K562 (cell line): ENCODE measurements around the gene CMPK1. TPM values are rescaled to one million over a fixed set of nuclear protein-coding genes. Genes with fewer than 3 reads are reported as not detected.
A peak's percentile ranks its signal among the peaks of the same experiment; 100 is the strongest.

Experiments
- ADNP ChIP-seq: fragments of 200-800 bp; sonication (Bioruptor generic); IDR thresholded peaks from 2 replicates; pipeline ENCODE4 v1.6.1; 2016; ENCODE audit warnings: missing genetic modification characterization, missing compliant biosample characterization
- BCL6 ChIP-seq: fragments of 250-450 bp; sonication (Bioruptor Pico); IDR thresholded peaks from 2 replicates; pipeline ENCODE4 v1.4.0; 2020
- C11orf30 ChIP-seq: fragments of 450-650 bp; IDR thresholded peaks from 2 replicates; pipeline ENCODE4 v1.6.1; 2016; ENCODE audit warnings: low read depth, mild to moderate bottlenecking
- CBFB ChIP-seq: sonication (generic); formaldehyde crosslinking; IDR thresholded peaks from 2 replicates; pipeline ENCODE4 v1.4.0; 2020; ENCODE audit warnings: mild to moderate bottlenecking, missing genetic modification reagents
- CHD2 ChIP-seq: IDR thresholded peaks from 2 replicates; pipeline ENCODE4 v1.6.1; 2011; ENCODE audit warnings: low read depth, low read length
- DNMT1 ChIP-seq: fragments of 450-650 bp; IDR thresholded peaks from 2 replicates; pipeline ENCODE4 v1.6.1; 2016; ENCODE audit warnings: antibody characterized with exemption, mild to moderate bottlenecking
- ERF ChIP-seq: fragments of 450-650 bp; formaldehyde crosslinking; IDR thresholded peaks from 2 replicates; pipeline ENCODE4 v1.4.0; 2020; ENCODE audit warnings: mild to moderate bottlenecking, mixed read lengths
- ESRRA ChIP-seq: fragments of 450-650 bp; IDR thresholded peaks from 2 replicates; pipeline ENCODE4 v1.6.1; 2014; ENCODE audit warnings: low read depth, mild to moderate bottlenecking, moderate library complexity, borderline replicate concordance
- ETS2 ChIP-seq: IDR thresholded peaks from 2 replicates; pipeline ENCODE4 v1.6.1; 2016; ENCODE audit warnings: borderline replicate concordance, missing genetic modification characterization, mild to moderate bottlenecking, moderate library complexity, missing compliant biosample characterization; ENCODE audit not compliant: poor library complexity, severe bottlenecking
- KAT7 ChIP-seq: sonication (generic); formaldehyde crosslinking; IDR thresholded peaks from 2 replicates; pipeline ENCODE4 v1.8.0; 2022; ENCODE audit warnings: missing genetic modification reagents, mild to moderate bottlenecking, borderline replicate concordance
- KDM2B ChIP-seq: fragments of 250-450 bp; sonication (Bioruptor Pico); IDR thresholded peaks from 2 replicates; pipeline ENCODE4 v1.8.0; 2021; ENCODE audit warnings: mild to moderate bottlenecking, moderate library complexity
- NCOA1 ChIP-seq: fragments of 450-650 bp; IDR thresholded peaks from 2 replicates; pipeline ENCODE4 v1.6.1; 2016; ENCODE audit warnings: low read depth
- NFE2L1 ChIP-seq: fragments of 450-650 bp; IDR thresholded peaks from 2 replicates; pipeline ENCODE4 v1.6.1; 2016; ENCODE audit warnings: missing genetic modification characterization, low read depth, mild to moderate bottlenecking, missing compliant biosample characterization, moderate library complexity, borderline replicate concordance
- NFIC ChIP-seq: fragments of 450-650 bp; IDR thresholded peaks from 2 replicates; pipeline ENCODE4 v1.6.1; 2017; ENCODE audit warnings: mild to moderate bottlenecking, inconsistent platforms
- PCBP1 ChIP-seq: fragments of 200-400 bp; formaldehyde crosslinking; IDR thresholded peaks from 2 replicates; pipeline ENCODE4 v1.6.1; 2018; ENCODE audit warnings: mild to moderate bottlenecking, low read depth, low read length; ENCODE audit not compliant: poor library complexity, severe bottlenecking
- RBM34 ChIP-seq: fragments of 200-400 bp; formaldehyde crosslinking; IDR thresholded peaks from 2 replicates; pipeline ENCODE4 v1.6.1; 2018; ENCODE audit warnings: low read length, borderline replicate concordance; ENCODE audit not compliant: insufficient read depth
- ZFP36 ChIP-seq: fragments of 150-350 bp; IDR thresholded peaks from 2 replicates; pipeline ENCODE4 v1.6.1; 2018; ENCODE audit warnings: low read length, low read depth; ENCODE audit not compliant: partially characterized antibody
- polyA plus RNA-seq, 8 experiments: library from polyadenylated mRNA; depleted of rRNA in 4 of 8; stranded (reverse) in 5 of 8; unstranded in 3 of 8; fragments of >200 nt; fragmentation: Nextera tagmentation in 2 of 8; fragmentation: Illumina TruSeq in 1 of 8; extraction: Ambion mirVana in 2 of 8; extraction: Trizol in 1 of 8; gene quantifications; 2 replicates each; pipeline versions ENCODE4 v1.2.1 to v1.2.3, GENCODE V29; 2011 to 2014; ENCODE audit warnings: inconsistent platforms in 1 of 8, missing spikeins in 1 of 8
- total RNA-seq, 7 experiments: library from RNA; depleted of rRNA in 6 of 7; stranded (reverse); fragments of >200 nt in 6 of 7; fragmentation: Illumina TruSeq in 2 of 7; extraction: Trizol in 2 of 7; gene quantifications; 2 replicates each; pipeline versions ENCODE4 v1.2.1 to v1.2.3, GENCODE V29; 2011 to 2021; ENCODE audit warnings: low replicate concordance in 1 of 7
- TF ChIP-seq, protein P1 (sequence below), 2 experiments: fragments of 450-650 bp; IDR thresholded peaks; 2 replicates each; pipeline ENCODE4 v1.6.1; 2016
- TF ChIP-seq, protein P2 (sequence below): sonication (generic); formaldehyde crosslinking; IDR thresholded peaks from 2 replicates; pipeline ENCODE4 v1.8.1; 2023; ENCODE audit warnings: mild to moderate bottlenecking, missing genetic modification reagents
- TF ChIP-seq, protein P3 (sequence below): fragments of 250-450 bp; sonication (Bioruptor Pico); IDR thresholded peaks from 2 replicates; pipeline ENCODE4 v1.5.0; 2021
- TF ChIP-seq, protein P4 (sequence below): fragments of 250-450 bp; sonication (Bioruptor Pico); IDR thresholded peaks from 2 replicates; pipeline ENCODE4 v1.5.1; 2021; ENCODE audit warnings: mild to moderate bottlenecking

The CMPK1 gene
- total and polyA plus RNA-seq, 9 of the 15 experiments (the other 6 are each of a cell fraction or from before 2014, with no cell fraction given), result 54.5 to 197 (median 116) TPM

DNA sequence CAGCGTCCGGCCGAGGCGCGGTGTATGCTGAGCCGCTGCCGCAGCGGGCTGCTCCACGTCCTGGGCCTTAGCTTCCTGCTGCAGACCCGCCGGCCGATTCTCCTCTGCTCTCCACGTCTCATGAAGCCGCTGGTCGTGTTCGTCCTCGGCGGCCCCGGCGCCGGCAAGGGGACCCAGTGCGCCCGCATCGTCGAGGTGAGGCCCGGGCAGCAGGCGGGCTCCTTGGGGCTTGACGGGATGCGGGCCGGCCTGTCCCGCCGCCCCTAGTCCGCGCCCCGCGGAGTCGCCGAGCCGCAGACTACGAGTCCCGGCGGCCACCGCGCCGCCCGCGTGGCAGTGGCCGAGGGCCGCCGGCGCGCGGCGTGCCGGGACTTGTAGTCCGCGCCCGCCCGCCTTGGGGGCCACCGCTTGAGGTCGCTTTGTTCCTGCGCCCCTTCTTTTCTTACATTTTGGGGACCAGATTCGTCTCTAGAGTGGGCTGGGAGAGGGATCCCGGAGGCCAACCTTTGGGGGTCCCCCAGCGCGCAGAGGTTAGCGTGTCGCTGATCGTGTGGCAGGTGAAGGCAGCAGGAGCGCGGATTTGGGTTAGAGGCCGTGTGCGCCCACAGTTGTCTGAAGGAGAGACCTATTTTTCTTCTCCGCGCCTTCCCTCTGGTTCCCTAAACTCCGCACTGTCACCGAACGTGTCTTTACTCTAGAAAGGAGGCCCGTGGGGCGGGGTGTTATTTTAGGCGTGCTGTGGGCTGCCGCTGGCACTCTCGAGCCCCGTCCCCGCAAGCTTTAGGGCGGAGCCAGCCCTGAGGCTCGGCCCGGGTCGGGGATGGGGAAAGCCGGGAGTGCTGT lies 553 bp downstream of the CMPK1 start (continued):
- TF ChIP-seq CHD2, result no peak
- TF ChIP-seq ESRRA, result peak; percentile 36; the same call in 1 of the 2 replicates
- TF ChIP-seq, protein P1, sequence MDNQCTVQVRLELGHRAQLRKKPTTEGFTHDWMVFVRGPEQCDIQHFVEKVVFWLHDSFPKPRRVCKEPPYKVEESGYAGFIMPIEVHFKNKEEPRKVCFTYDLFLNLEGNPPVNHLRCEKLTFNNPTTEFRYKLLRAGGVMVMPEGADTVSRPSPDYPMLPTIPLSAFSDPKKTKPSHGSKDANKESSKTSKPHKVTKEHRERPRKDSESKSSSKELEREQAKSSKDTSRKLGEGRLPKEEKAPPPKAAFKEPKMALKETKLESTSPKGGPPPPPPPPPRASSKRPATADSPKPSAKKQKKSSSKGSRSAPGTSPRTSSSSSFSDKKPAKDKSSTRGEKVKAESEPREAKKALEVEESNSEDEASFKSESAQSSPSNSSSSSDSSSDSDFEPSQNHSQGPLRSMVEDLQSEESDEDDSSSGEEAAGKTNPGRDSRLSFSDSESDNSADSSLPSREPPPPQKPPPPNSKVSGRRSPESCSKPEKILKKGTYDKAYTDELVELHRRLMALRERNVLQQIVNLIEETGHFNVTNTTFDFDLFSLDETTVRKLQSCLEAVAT (IDR thresholded peaks at IDR 0.05), result peak in 1 of 2 experiments; percentile 51; a peak in 1 of 4 replicates
- TF ChIP-seq ZFP36, result no peak
- no peak for TF ChIP-seq RBM34
- TF ChIP-seq NCOA1, result no peak
- TF ChIP-seq KDM2B (CRISPR knock-in tag), result 0 out of 2 replicates have a peak, but pooled peaks have one; percentile 67
- no peak for TF ChIP-seq ADNP (tag)
- TF ChIP-seq ETS2 (tag), result peak; percentile 64
- TF ChIP-seq KAT7 (CRISPR knock-in tag), result peak; percentile 62; the same call in 1 of the 2 replicates
- TF ChIP-seq NFIC, result no peak; the same call in 1 of the 2 replicates
- TF ChIP-seq, protein P2, sequence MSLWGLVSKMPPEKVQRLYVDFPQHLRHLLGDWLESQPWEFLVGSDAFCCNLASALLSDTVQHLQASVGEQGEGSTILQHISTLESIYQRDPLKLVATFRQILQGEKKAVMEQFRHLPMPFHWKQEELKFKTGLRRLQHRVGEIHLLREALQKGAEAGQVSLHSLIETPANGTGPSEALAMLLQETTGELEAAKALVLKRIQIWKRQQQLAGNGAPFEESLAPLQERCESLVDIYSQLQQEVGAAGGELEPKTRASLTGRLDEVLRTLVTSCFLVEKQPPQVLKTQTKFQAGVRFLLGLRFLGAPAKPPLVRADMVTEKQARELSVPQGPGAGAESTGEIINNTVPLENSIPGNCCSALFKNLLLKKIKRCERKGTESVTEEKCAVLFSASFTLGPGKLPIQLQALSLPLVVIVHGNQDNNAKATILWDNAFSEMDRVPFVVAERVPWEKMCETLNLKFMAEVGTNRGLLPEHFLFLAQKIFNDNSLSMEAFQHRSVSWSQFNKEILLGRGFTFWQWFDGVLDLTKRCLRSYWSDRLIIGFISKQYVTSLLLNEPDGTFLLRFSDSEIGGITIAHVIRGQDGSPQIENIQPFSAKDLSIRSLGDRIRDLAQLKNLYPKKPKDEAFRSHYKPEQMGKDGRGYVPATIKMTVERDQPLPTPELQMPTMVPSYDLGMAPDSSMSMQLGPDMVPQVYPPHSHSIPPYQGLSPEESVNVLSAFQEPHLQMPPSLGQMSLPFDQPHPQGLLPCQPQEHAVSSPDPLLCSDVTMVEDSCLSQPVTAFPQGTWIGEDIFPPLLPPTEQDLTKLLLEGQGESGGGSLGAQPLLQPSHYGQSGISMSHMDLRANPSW (CRISPR knock-in tag), result no peak
- TF ChIP-seq ERF (CRISPR knock-in tag), result 0 out of 2 replicates have a peak, but pooled peaks have one; percentile 8
- TF ChIP-seq, protein P3, sequence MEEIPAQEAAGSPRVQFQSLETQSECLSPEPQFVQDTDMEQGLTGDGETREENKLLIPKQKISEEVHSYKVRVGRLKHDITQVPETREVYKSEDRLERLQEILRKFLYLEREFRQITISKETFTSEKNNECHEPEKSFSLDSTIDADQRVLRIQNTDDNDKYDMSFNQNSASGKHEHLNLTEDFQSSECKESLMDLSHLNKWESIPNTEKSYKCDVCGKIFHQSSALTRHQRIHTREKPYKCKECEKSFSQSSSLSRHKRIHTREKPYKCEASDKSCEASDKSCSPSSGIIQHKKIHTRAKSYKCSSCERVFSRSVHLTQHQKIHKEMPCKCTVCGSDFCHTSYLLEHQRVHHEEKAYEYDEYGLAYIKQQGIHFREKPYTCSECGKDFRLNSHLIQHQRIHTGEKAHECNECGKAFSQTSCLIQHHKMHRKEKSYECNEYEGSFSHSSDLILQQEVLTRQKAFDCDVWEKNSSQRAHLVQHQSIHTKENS (CRISPR knock-in tag), result no peak
- TF ChIP-seq, protein P4, sequence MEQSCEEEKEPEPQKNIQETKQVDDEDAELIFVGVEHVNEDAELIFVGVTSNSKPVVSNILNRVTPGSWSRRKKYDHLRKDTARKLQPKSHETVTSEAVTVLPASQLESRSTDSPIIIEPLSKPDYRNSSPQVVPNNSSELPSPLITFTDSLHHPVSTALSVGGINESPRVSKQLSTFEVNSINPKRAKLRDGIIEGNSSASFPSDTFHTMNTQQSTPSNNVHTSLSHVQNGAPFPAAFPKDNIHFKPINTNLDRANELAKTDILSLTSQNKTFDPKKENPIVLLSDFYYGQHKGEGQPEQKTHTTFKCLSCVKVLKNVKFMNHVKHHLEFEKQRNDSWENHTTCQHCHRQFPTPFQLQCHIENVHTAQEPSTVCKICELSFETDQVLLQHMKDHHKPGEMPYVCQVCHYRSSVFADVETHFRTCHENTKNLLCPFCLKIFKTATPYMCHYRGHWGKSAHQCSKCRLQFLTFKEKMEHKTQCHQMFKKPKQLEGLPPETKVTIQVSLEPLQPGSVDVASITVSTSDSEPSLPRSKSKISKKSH (CRISPR knock-in tag), result no peak
- TF ChIP-seq NFE2L1, result no peak
- no peak for TF ChIP-seq C11orf30
- no peak for TF ChIP-seq DNMT1
- TF ChIP-seq BCL6 (CRISPR knock-in tag), result no peak
- TF ChIP-seq CBFB (CRISPR knock-in tag), result no peak
- TF ChIP-seq PCBP1, result peak; percentile 82
